BE2C (cell line): Measurements from ENCODE around the gene TMEM225B.
"Not testable (repeated sequence)": the region's sequence is repeated elsewhere in the genome, so short reads cannot be mapped to it uniquely, and the experiment has no call there.

Source experiments
- DNase-seq: peaks from one replicate; pipeline ENCODE4 v3.0.0-alpha.2; 2020
- H3K27me3 ChIP-seq: fragments of 250-450 bp; sonication (Bioruptor Pico); 2 replicates; pipeline ENCODE4 v1.5.1; 2020; ENCODE audit warnings: mild to moderate bottlenecking
- H3K36me3 ChIP-seq: fragments of 250-450 bp; sonication (Bioruptor Pico); 2 replicates; pipeline ENCODE4 v1.5.1; 2020; ENCODE audit warnings: mild to moderate bottlenecking
- H3K4me1 ChIP-seq: fragments of 250-450 bp; sonication (Bioruptor Pico); 2 replicates; pipeline ENCODE4 v1.5.1; 2020
- H3K4me3 ChIP-seq: 2 replicates; pipeline ENCODE4 v1.5.1; 2011; ENCODE audit warnings: low read depth, low read length
- H3K9me3 ChIP-seq: fragments of 250-450 bp; sonication (Bioruptor Pico); 2 replicates; pipeline ENCODE4 v1.5.1; 2020
- TF ChIP-seq, protein P1 (sequence below): IDR thresholded peaks from 2 replicates; pipeline ENCODE4 v1.5.1; 2012; ENCODE audit warnings: mild to moderate bottlenecking, low read depth, low read length

The TMEM225B gene

DNA sequence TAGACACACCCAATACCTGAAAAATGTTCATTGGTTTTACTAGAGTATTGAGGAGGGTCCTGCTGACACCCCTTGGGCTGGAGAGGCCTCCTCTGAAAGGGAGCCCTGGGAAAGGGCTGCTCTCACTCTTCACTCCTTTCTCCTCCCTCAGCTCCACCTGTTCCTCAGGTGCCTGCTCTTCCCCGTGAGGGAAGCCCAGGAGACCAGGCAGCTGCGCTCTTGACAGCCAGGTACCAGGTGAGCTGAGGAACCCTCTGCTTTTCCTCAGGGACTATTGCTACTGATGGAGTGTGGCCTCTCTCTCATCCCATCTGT is 36.4 kb upstream of the TMEM225B start:
- H3K36me3 ChIP-seq: peaks cover 53% of the 10 kb centered on the region
- H3K4me3 ChIP-seq: no peak overlapping the region
- TF ChIP-seq, protein P1, sequence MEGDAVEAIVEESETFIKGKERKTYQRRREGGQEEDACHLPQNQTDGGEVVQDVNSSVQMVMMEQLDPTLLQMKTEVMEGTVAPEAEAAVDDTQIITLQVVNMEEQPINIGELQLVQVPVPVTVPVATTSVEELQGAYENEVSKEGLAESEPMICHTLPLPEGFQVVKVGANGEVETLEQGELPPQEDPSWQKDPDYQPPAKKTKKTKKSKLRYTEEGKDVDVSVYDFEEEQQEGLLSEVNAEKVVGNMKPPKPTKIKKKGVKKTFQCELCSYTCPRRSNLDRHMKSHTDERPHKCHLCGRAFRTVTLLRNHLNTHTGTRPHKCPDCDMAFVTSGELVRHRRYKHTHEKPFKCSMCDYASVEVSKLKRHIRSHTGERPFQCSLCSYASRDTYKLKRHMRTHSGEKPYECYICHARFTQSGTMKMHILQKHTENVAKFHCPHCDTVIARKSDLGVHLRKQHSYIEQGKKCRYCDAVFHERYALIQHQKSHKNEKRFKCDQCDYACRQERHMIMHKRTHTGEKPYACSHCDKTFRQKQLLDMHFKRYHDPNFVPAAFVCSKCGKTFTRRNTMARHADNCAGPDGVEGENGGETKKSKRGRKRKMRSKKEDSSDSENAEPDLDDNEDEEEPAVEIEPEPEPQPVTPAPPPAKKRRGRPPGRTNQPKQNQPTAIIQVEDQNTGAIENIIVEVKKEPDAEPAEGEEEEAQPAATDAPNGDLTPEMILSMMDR: no peak
- no peaks in the 10 kb centered on the region for H3K4me1 ChIP-seq
- H3K27me3 ChIP-seq: no peaks in the 10 kb centered on the region
- no peaks in the 10 kb centered on the region for H3K9me3 ChIP-seq
- no peak for DNase-seq

DNA sequence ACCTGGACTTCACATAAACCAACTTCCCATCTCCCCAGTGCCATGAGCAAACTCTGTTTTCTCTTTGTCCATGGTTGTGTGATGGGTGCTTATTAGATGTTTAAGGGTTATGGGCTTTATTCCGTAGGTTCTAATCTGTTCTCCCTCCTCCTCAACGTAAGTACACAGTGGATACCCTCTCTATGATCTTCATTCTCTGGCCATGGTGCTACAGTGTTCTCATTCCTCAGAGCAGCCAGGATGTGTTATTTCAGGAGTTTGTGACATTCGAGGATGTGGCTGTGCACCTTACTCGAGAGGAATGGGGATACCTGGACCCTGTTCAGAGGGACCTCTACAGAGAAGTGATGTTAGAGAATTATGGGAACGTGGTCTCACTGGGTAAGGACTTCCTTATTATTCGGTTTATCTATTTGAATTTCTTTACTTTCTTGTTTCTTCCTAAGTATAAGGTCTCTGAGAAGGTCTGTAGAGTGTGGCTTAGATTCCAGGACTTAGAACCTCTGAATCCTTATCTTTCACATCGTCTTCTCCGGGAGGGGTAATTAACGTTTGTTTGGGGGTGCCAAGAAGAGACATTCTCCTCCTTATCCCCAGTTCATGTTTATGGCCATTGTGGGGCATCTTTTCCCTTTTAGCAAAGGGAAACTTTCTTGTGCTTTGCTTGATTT is 35.8 kb upstream of the TMEM225B start:
- no peak overlapping the region for H3K4me3 ChIP-seq
- no peaks in the 10 kb centered on the region for H3K27me3 ChIP-seq
- TF ChIP-seq, protein P1: no peak
- H3K4me1 ChIP-seq: no peaks in the 10 kb centered on the region
- H3K9me3 ChIP-seq: no peaks in the 10 kb centered on the region
- no peak for DNase-seq
- H3K36me3 ChIP-seq: peaks cover 53% of the 10 kb centered on the region

DNA sequence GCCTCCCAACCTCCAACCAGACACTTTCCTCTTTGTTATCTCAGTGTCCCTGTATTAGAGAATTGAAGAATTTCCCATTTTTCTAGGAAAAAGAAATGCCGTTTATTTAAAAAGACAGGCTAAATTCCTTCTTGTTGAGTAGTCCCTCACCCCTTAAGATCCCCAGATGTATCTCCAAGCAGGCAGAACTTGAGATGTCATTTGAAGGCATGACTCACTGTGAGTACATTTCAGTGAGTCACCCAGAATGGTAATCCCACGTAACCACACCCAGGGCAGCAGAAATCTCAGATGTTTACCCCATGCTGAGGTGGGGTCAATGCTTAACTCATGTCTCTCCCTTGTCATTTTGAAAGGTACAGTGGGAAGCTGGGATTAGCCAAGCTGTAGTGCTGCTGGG is 35.2 kb upstream of the TMEM225B start:
- Histone ChIP-seq H3K9me3 (no peaks in the 10 kb centered on the region), H3K4me1 (no peaks in the 10 kb centered on the region), H3K36me3 (peaks cover 53% of the 10 kb centered on the region), H3K27me3 (no peaks in the 10 kb centered on the region), H3K4me3 (no peak overlapping the region)
- TF ChIP-seq, protein P1: no peak
- no peak for DNase-seq

DNA sequence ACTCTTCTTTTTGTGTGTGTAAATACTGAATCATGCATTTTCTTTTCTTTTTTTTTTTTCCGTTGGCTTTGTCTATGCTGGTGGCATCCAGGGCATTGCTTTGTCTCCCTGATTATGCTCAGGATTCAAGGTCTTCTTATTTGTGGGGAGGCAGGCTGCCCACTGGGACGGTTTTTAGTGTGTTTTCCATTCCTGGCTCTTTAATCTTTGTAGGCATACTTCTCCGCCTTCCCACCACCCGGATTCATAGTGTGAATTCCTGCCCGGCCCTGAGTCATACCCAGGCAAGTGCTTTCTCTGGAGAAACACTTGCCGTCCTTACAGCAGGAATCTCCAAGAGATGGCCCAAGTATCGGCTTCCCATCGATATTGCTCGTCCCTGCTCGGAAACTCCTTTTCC is 34.4 kb upstream of the TMEM225B start:
- TF ChIP-seq, protein P1: no peak
- Histone ChIP-seq H3K9me3 (no peaks in the 10 kb centered on the region), H3K4me1 (no peaks in the 10 kb centered on the region), H3K36me3 (peaks cover 56% of the 10 kb centered on the region), H3K27me3 (no peaks in the 10 kb centered on the region), H3K4me3 (no peak overlapping the region)
- no peak for DNase-seq

DNA sequence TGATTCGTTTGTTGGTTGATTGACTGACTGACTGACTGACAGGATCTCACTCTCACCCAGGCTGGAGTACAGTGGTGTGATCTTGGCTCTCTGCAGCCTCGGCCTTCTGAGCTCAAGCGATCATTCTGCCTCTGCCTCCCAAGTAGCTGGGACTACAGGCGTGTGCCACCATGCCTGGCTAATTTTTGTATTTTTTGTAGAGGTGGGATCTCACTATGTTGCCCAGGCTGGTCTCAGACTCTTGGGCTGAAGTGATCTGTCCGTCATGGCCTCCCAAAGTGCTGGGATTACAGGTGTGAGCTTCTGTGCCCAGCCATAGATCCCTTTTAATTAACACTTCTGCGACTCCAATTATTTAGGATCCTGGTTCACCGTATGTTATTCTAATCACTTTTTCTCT is 29.3 kb upstream of the TMEM225B start:
- not testable (repeated sequence) for DNase-seq, H3K9me3 ChIP-seq
- peaks cover 59% of the 10 kb centered on the region for H3K36me3 ChIP-seq

DNA sequence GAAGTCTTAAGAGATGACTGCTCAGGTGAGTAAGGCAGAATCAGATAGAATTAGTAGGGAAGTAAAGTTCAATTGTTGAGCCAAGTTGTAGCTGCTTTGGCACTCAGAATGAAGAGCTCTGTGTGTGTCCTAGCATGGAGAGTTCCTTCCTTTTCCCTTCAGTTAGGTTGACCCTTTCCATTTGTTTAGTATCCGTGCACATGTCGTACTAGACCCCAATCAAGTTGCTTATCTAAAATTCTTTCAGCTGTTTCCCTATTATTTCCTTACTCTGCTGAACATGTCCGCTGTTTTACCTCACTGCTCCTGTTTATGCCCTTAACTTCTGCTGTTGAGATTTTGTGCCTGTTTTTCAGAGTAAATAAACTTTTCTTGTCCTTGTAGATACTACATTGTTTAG is 26.3 kb upstream of the TMEM225B start:
- no peak overlapping the region for H3K4me3 ChIP-seq
- H3K36me3 ChIP-seq: peaks cover 37% of the 10 kb centered on the region
- no peaks in the 10 kb centered on the region for H3K4me1 ChIP-seq
- no peaks in the 10 kb centered on the region for H3K27me3 ChIP-seq
- DNase-seq: no peak
- TF ChIP-seq, protein P1: no peak
- H3K9me3 ChIP-seq: no peaks in the 10 kb centered on the region

More for the DNA sequence above, 29.3 kb upstream of the TMEM225B start:
- not testable (repeated sequence) for H3K4me3 ChIP-seq, H3K4me1 ChIP-seq, H3K27me3 ChIP-seq

DNA sequence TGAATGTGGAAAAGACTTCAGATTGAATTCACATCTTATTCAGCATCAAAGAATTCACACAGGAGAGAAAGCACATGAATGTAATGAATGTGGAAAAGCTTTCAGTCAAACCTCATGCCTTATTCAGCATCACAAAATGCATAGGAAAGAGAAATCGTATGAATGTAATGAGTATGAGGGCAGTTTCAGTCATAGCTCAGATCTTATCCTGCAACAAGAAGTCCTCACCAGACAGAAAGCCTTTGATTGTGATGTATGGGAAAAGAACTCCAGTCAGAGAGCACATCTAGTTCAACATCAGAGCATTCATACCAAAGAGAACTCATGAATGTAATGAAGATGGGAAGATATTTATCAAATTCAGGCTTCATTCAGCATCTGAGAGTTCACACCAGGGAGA is 24.8 kb upstream of the TMEM225B start:
- DNase-seq: no peak
- no peaks in the 10 kb centered on the region for H3K4me1 ChIP-seq
- H3K9me3 ChIP-seq: no peaks in the 10 kb centered on the region
- TF ChIP-seq, protein P1: no peak
- no peak overlapping the region for H3K4me3 ChIP-seq
- peaks cover 37% of the 10 kb centered on the region for H3K36me3 ChIP-seq
- no peaks in the 10 kb centered on the region for H3K27me3 ChIP-seq
